T-cell (primary cell): Measurements from ENCODE around the gene LAPTM4A. TPM values are rescaled to one million over a fixed set of nuclear protein-coding genes. Genes with fewer than 3 reads are reported as not detected.

Source experiments
- ATAC-seq, 4 experiments: fragments of 200-7000 bp in 3 of 4; fragments of 150-1000 bp in 1 of 4; cut with Tn5 transposase; replicated peaks in 1 of 4; 1 replicate in 3 of 4; 2 replicates in 1 of 4; pipeline ENCODE4 v1.10.0; 2021; ENCODE audit warnings: moderate library complexity in 3 of 4, mild to moderate bottlenecking in 2 of 4, moderate number of reproducible peaks in 1 of 4
- CTCF ChIA-PET, 2 donors: fragments of 300-600 bp; sonication (Branson Sonifier 250); formaldehyde crosslinking; loops; one replicate each; lab custom pipeline; 2022; ENCODE audit warnings: antibody characterized with exemption in 2 of 2; lab: Charles Lee
- POLR2A ChIA-PET, 2 donors: fragments of 300-600 bp; sonication (Branson Sonifier 250); formaldehyde crosslinking; loops; one replicate each; lab custom pipeline; 2022; ENCODE audit warnings: antibody characterized with exemption in 2 of 2; lab: Charles Lee
- DNase-seq, 35 experiments: peaks; one replicate each; pipeline versions ENCODE4 v3.0.0 to v3.0.0-alpha.2; 2013 to 2023
- H3K27ac ChIP-seq: one replicate; pipeline ENCODE4 v1.5.1; 2013; ENCODE audit warnings: low read length
- H3K27me3 ChIP-seq, 2 experiments: replicated peaks in 1 of 2; 1 replicate in 1 of 2; 2 replicates in 1 of 2; pipeline versions ENCODE4 v1.6.1 to v1.7.0; 2013; ENCODE audit warnings: low read length in 1 of 2, mixed read lengths in 1 of 2; ENCODE audit not compliant: control insufficient read depth in 2 of 2, insufficient read depth in 2 of 2; ENCODE audit errors: extremely low read depth in 1 of 2
- H3K36me3 ChIP-seq, 2 donors: 1 replicate in 1 of 2; 2 replicates in 1 of 2; pipeline versions ENCODE4 v1.6.1 to v1.7.0; 2013; ENCODE audit warnings: low read length in 1 of 2; ENCODE audit not compliant: control insufficient read depth in 2 of 2, insufficient read depth in 1 of 2; ENCODE audit errors: extremely low read depth in 1 of 2
- H3K4me1 ChIP-seq, 2 experiments: 1 replicate in 1 of 2; 2 replicates in 1 of 2; pipeline versions ENCODE4 v1.6.1 to v1.7.0; 2013; ENCODE audit warnings: low read length in 2 of 2, mixed read lengths in 1 of 2; ENCODE audit not compliant: insufficient read depth in 2 of 2, control insufficient read depth in 1 of 2; ENCODE audit errors: extremely low read depth in 1 of 2
- H3K4me3 ChIP-seq, 2 donors: 1 replicate in 1 of 2; 2 replicates in 1 of 2; pipeline versions ENCODE4 v1.5.1 to v1.7.0; 2013; ENCODE audit warnings: mild to moderate bottlenecking in 2 of 2, low read length in 1 of 2, moderate library complexity in 1 of 2; ENCODE audit not compliant: control insufficient read depth in 1 of 2; ENCODE audit errors: extremely low read depth in 1 of 2
- H3K9me3 ChIP-seq: 2 replicates; pipeline ENCODE4 v1.7.0; 2013
- H3K27ac Mint-ChIP-seq, 2 donors: one replicate each; pipeline ENCODE4 v1.8.0; 2020 to 2021; ENCODE audit warnings: mild to moderate bottlenecking in 2 of 2, mixed read lengths in 2 of 2
- H3K27me3 Mint-ChIP-seq, 2 donors: one replicate each; pipeline ENCODE4 v1.8.0; 2021 to 2022; ENCODE audit warnings: mixed read lengths in 2 of 2
- H3K36me3 Mint-ChIP-seq: one replicate; pipeline ENCODE4 v1.8.0; 2021; ENCODE audit warnings: mixed read lengths
- H3K4me1 Mint-ChIP-seq, 3 donors: one replicate each; pipeline ENCODE4 v1.8.0; 2020 to 2022; ENCODE audit warnings: mixed read lengths in 3 of 3, mild to moderate bottlenecking in 1 of 3
- H3K4me3 Mint-ChIP-seq, 3 donors: one replicate each; pipeline ENCODE4 v1.8.0; 2020 to 2022; ENCODE audit warnings: mild to moderate bottlenecking in 3 of 3, mixed read lengths in 3 of 3, moderate library complexity in 3 of 3
- H3K9me3 Mint-ChIP-seq, 3 donors: one replicate each; pipeline ENCODE4 v1.8.0; 2020 to 2022; ENCODE audit warnings: mixed read lengths in 3 of 3
- WGBS: methylation state at CpG from one replicate; pipeline ENCODE4 v1.1.5; 2013; ENCODE audit warnings: missing lambda C conversion rate; ENCODE audit not compliant: insufficient coverage; 5-methylcytosine and 5-hydroxymethylcytosine counted together
- total RNA-seq, 35 experiments: library from RNA in 6 of 35; stranded (reverse) in 6 of 35; fragments of 120-200 nt in 1 of 35; gene quantifications; one replicate each; pipeline versions ENCODE4 v1.2.1 to v1.2.4 and lab custom pipeline; 2013 to 2026

The LAPTM4A gene
- total RNA-seq, 5 donors from 2014 or later (not counting 1 experiment from before 2014, with no cell fraction given): 35.3 to 41.1 (median 38.1) TPM

DNA sequence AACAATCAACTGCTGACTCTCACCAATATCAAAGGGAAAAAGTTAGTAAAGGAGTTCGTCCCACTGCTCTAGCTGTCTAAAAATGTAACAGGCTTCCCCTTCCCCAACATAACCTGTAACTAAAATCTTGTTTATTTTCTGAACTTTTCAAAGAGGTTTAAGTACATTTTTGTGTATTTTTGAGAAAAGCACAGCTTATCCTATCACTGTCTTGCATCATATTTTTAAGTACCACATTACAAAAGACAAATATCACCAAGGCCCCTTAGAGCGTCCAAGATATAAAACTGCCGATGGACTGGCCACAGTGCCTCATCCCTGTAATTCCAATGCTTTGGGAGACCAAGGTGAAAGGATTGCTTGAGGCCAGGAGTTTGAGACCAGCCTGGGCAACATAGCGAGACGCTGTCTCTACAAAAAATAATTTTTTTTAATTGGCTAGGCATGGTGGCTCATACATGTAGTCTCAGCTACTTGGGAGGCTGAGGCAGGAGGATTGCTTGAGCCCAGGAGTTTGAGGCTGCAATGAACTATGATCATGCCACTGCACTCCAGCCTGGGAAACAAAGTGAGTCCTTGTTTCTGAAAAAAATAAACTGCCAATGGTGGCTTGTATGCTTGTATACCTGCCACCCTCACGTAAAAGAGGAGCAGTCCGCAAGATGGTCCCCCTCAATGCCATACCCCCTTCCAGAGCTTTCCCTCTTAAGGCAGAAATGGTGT lies 21.2 kb upstream of the LAPTM4A start:
- Histone ChIP-seq H3K9me3 (no peaks in the 10 kb centered on the region), H3K36me3 (no peaks in the 10 kb centered on the region), H3K4me3 (no peak overlapping the region), H3K4me1 (no peaks in the 10 kb centered on the region), H3K27me3 (peaks cover 0 to 2% of the 10 kb centered on the region in 2 experiments), H3K27ac (no peak overlapping the region)
- no peak for DNase-seq
- H3K36me3 Mint-ChIP-seq: no peaks in the 10 kb centered on the region
- H3K27me3 Mint-ChIP-seq: peaks cover 8% of the 10 kb centered on the region in 2 donors
- 100% methylated on average over 3 of the region's 7 CpGs for WGBS
- H3K9me3 Mint-ChIP-seq: peaks cover 0 to 3% (median 0%) of the 10 kb centered on the region in 3 donors
- H3K27ac Mint-ChIP-seq: no peak overlapping the region
- no peak for ATAC-seq
- no peaks in the 10 kb centered on the region for H3K4me1 Mint-ChIP-seq
- POLR2A ChIA-PET: no interaction called here
- H3K4me3 Mint-ChIP-seq: no peak overlapping the region
- CTCF ChIA-PET: no interaction called here

DNA sequence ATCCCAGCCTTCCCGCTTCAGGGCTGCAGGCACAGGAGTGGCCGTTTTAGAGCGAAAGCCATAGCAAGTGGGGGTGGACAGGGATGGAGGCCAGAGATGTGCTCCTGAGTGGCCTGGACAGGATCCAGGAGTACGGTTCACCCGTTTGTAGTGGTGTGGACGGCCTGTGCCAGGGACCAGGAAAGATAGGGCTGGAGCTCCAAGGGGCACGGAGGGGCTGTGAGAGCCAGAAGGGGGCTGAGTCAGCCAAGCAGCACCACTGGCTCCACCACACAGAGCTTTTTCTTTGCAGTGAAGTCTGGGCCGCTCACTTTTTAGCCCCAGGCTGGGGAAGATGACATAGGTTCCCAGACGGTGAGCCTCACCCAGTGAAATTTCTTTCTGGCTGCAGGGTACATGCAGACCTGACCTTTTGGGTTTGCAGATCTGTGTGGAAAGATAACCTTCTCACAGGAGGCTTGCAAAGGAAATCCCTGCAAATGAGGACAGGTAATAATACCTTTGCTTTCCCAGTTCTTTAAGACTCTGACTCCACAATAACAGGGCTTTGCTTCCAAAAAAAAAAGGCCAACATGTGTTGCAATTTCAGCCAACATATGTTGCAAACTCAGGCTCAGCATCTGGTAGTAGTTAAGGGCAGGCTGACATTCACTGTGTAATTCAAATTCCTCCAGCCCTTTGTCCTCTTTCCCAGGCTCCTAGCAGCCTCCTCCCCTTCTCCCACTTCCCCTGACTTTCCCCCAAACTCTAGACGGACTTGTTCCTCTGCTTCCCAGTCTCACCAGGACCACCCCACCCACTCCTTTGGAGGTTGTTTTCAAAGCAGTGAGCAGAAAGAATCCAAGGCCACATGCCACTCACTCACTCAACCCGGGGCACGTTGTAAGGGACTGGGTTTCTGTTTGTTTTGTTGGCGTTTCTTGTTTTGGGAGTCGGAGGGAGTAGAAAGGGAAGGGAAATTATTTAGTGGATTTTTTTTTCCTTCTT lies 20.3 kb upstream of the LAPTM4A start:
- Histone ChIP-seq H3K9me3 (no peaks in the 10 kb centered on the region), H3K27me3 (peaks cover 0 to 2% of the 10 kb centered on the region in 2 experiments), H3K4me1 (no peaks in the 10 kb centered on the region), H3K27ac (no peak overlapping the region), H3K4me3 (no peak overlapping the region), H3K36me3 (no peaks in the 10 kb centered on the region)
- CTCF ChIA-PET: no interaction called here
- H3K9me3 Mint-ChIP-seq: peaks cover 0 to 3% (median 0%) of the 10 kb centered on the region in 3 donors
- DNase-seq (no peak), ATAC-seq (no peak)
- H3K36me3 Mint-ChIP-seq: no peaks in the 10 kb centered on the region
- H3K27me3 Mint-ChIP-seq: peaks cover 4 to 8% of the 10 kb centered on the region in 2 donors
- no peak overlapping the region for H3K27ac Mint-ChIP-seq
- 95% methylated on average over 8 of the region's 14 CpGs for WGBS
- no peaks in the 10 kb centered on the region for H3K4me1 Mint-ChIP-seq
- no peak overlapping the region for H3K4me3 Mint-ChIP-seq
- POLR2A ChIA-PET: no interaction called here

DNA sequence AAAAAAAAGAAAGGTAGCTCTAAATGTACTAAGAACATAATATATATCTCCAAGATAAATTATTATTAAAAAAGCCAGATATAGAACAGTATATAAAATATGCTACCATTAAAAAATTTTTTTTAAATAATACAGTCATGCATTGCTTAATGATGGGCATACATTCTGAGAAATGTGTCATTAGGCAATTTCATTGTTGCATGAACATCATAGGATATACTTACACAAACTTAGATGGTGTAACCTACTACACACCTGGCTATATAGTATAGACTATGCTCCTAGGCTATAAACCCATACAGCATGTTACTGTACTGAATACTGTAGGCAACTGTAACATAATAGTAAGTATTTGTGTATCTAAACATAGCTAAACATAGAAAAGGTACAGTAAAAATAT lies 18.3 kb upstream of the LAPTM4A start:
- ATAC-seq: no peak
- H3K36me3 Mint-ChIP-seq: no peaks in the 10 kb centered on the region

DNA sequence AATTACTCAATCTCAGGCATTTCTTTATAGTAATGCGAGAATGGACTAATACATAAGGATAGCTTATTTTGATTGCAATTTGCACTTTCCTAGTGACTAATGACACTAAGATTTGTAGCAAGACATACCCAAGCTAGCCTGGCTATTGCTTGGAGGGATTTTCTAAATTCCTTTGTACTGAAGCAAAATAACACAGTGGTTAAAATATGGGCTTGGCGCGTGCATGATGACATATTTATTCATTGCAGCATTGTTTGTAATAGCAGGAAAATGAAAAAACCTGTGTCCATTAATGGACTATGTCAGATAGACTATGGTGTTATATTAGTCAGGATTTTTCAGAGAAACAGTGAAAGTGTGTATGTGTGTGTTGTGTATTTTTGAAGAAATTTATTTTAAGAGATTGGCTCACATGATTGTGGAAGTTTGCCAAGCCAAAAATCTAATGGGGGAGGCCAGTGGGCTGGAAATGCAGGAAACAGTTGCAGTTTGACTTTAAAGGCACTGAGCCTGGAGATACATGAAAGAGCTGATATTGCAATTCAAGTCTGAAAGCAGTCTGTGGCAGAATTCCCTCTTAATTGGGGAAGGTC lies 16.7 kb upstream of the LAPTM4A start:
- Mint-ChIP-seq H3K9me3 (peaks cover 0 to 3% (median 0%) of the 10 kb centered on the region in 3 donors), H3K4me3 (no peak overlapping the region), H3K36me3 (no peaks in the 10 kb centered on the region), H3K27me3 (peaks cover 3 to 8% of the 10 kb centered on the region in 2 donors), H3K27ac (no peak overlapping the region), H3K4me1 (no peaks in the 10 kb centered on the region)
- ChIA-PET CTCF (no interaction called here), POLR2A (interaction anchor here in 1 of 2 donors (0.6 kb wide), 1 partner anchor 20 kb away, joined by 3 read pairs; no protein-coding TSS in a partner anchor)
- no peaks in the 10 kb centered on the region for H3K36me3 ChIP-seq
- peaks cover 0 to 7% of the 10 kb centered on the region in 2 experiments for H3K27me3 ChIP-seq
- ATAC-seq (no peak), DNase-seq (no peak)
- 100% methylated on average over 2 of the region's 3 CpGs for WGBS
- no peaks in the 10 kb centered on the region for H3K9me3 ChIP-seq
- H3K4me1 ChIP-seq: no peaks in the 10 kb centered on the region
- H3K27ac ChIP-seq: no peak overlapping the region
- H3K4me3 ChIP-seq: no peak overlapping the region

More for the DNA sequence above, 18.3 kb upstream of the LAPTM4A start:
- Histone ChIP-seq H3K36me3 (no peaks in the 10 kb centered on the region), H3K9me3 (no peaks in the 10 kb centered on the region), H3K4me1 (no peaks in the 10 kb centered on the region), H3K4me3 (no peak overlapping the region), H3K27me3 (peaks cover 0 to 7% of the 10 kb centered on the region in 2 experiments), H3K27ac (no peak overlapping the region)
- ChIA-PET POLR2A (interaction anchor here in 1 of 2 donors (0.7 kb wide), 1 partner anchor 373 kb away, joined by 3 read pairs; no protein-coding TSS in a partner anchor), CTCF (interaction anchor here in 1 of 2 donors (1.0 kb wide), 1 partner anchor 54 kb away, joined by 3 read pairs; no protein-coding TSS in a partner anchor)
- no peaks in the 10 kb centered on the region for H3K4me1 Mint-ChIP-seq
- peaks cover under 1 to 8% of the 10 kb centered on the region in 2 donors for H3K27me3 Mint-ChIP-seq
- peaks cover 0 to 3% (median 0%) of the 10 kb centered on the region in 3 donors for H3K9me3 Mint-ChIP-seq
- no peak for DNase-seq
- H3K4me3 Mint-ChIP-seq: no peak overlapping the region
- no peak overlapping the region for H3K27ac Mint-ChIP-seq

DNA sequence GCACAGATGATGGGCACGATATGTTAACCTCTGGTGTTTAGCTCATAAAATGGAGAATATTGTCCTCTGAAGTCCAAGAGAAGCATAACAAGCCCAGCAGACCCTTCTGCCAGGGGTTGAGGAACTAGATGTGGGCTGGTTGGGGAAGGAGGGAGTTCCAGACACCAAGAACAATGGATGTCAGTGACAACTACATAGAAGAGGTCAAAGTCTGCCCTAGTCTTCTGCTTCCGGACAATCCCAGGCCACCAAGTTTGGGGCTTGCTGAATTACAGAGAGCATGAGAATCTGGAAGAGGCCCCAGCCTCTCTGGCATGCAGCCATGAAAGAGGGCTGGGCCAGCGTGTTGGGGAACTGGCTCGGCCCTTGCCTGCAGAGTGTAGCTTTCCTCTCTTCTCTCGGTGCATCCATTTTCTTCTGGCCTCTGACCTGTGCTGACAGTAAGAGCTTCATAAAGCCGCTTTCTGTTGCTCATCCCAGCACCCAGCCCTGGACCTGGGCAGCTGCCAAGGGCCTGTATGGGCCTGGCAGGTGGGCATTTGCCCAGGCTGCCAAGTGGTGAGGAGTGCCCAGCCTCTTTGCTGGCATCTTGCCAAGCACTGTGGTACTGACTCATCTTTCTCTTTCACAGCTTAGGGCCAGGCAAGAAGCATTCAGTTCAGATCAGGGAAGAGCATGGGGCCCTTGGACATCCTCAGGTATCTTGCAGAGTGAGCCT lies 14.6 kb upstream of the LAPTM4A start:
- DNase-seq (peak in 1 of 35 experiments; percentile 2), ATAC-seq (no peak)
- Histone ChIP-seq H3K27me3 (peaks cover 0 to 9% of the 10 kb centered on the region in 2 experiments), H3K9me3 (no peaks in the 10 kb centered on the region), H3K4me1 (no peaks in the 10 kb centered on the region), H3K4me3 (no peak overlapping the region), H3K27ac (no peak overlapping the region), H3K36me3 (no peaks in the 10 kb centered on the region)
- Mint-ChIP-seq H3K27me3 (peaks cover 3 to 4% of the 10 kb centered on the region in 2 donors), H3K4me1 (no peaks in the 10 kb centered on the region), H3K9me3 (peaks cover 0 to 3% (median 0%) of the 10 kb centered on the region in 3 donors), H3K4me3 (no peak overlapping the region), H3K27ac (no peak overlapping the region), H3K36me3 (no peaks in the 10 kb centered on the region)
- ChIA-PET CTCF (interaction anchor here in 1 of 2 donors (0.5 kb wide), 1 partner anchor 48 kb away, joined by 4 read pairs; no protein-coding TSS in a partner anchor), POLR2A (no interaction called here)
- WGBS: 86% methylated on average over 6 of the region's 6 CpGs
